Measurements from ENCODE around the gene GRM7.

DNA sequence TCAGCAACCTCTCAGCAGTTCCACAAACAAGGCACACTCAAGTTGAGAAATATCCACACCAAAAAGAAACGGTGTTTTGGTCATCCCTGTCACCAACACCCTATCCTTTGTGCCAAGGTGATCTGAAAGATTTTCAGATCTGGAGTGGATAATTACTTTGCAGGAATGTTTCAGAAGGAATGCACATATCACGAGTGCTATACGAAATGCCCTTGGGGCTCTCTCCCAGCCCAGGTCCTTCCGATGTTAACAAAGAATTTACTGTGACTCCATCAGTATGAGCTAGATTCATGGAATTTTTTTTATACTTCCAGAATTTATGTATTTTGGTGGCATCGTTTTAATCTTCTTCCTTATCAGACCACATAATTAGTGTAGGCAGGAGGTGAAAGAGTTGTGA lies 105.0 kb downstream of the GRM7 start:
- TF ChIP-seq CTCF (IDR thresholded peaks at IDR 0.05) (no peak), POLR2A (IDR thresholded peaks at IDR 0.05) (no peak)

Data from adrenal gland (tissue), 5 donors.